GM12865 (cell line): Measurements from ENCODE around the gene UST.

Experiments
- DNase-seq: peaks from one replicate; pipeline ENCODE4 v3.0.0; 2010; ENCODE audit warnings: low read depth
- H3K4me3 ChIP-seq: 2 replicates; pipeline ENCODE4 v1.5.1; 2011; ENCODE audit warnings: mild to moderate bottlenecking, low read depth, low read length, control low read depth
- CTCF ChIP-seq: IDR thresholded peaks from 2 replicates; pipeline ENCODE4 v1.5.1; 2011; ENCODE audit warnings: low read length, control low read depth, low read depth, inconsistent platforms; ENCODE audit not compliant: insufficient read depth; ENCODE audit errors: missing control alignments

Gene UST

GRCh38 chr6:148945301-148946021 is 198.6 kb downstream of the UST start:
- DNase-seq, result no peak
- no peak for TF ChIP-seq CTCF
- H3K4me3 ChIP-seq, result no peak overlapping the region

- peak; percentile 85 for TF ChIP-seq CTCF
- peak; percentile 81 for DNase-seq
- no peak overlapping the region for H3K4me3 ChIP-seq
Observed at GRCh38 chr6:148947621-148948444, 201.0 kb downstream of the UST start.

GRCh38 chr6:148951662-148952061 is 204.8 kb downstream of the UST start:
- no peak for TF ChIP-seq CTCF
- no peak for DNase-seq
- no peak overlapping the region for H3K4me3 ChIP-seq

GRCh38 chr6:148952147-148953035 is 205.6 kb downstream of the UST start:
- TF ChIP-seq CTCF, result no peak
- DNase-seq, result no peak
- H3K4me3 ChIP-seq, result no peak overlapping the region

- no peak for TF ChIP-seq CTCF
- H3K4me3 ChIP-seq, result no peak overlapping the region
- no peak for DNase-seq
Observed at GRCh38 chr6:148954461-148954860, 207.6 kb downstream of the UST start.

- TF ChIP-seq CTCF, result no peak
- peak; percentile 9 for DNase-seq
- H3K4me3 ChIP-seq, result no peak overlapping the region
Observed at GRCh38 chr6:148954934-148955333, 208.1 kb downstream of the UST start.
